Activated CD8-positive, alpha-beta T cell treated with anti-CD3 and anti-CD28 coated beads for 36 hours (primary cell): ENCODE results near the gene PPP6R1. TPM values are rescaled to one million over a fixed set of nuclear protein-coding genes. Genes with fewer than 3 reads are reported as not detected.
A peak's percentile ranks its signal among the peaks of the same experiment; 100 is the strongest.

ENCODE experiments used
- ATAC-seq: fragments of 200-7000 bp; cut with Tn5 transposase; one replicate; pipeline ENCODE4 v1.10.0; 2021; ENCODE audit warnings: mild to moderate bottlenecking, moderate library complexity
- CTCF ChIA-PET: fragments of 350-600 bp; sonication (Branson Sonifier 250); formaldehyde crosslinking; loops from one replicate; lab custom pipeline; 2021; ENCODE audit warnings: antibody characterized with exemption; lab: Charles Lee
- POLR2A ChIA-PET: fragments of 350-600 bp; sonication (Branson Sonifier 250); formaldehyde crosslinking; loops from one replicate; lab custom pipeline; 2021; ENCODE audit warnings: antibody characterized with exemption; lab: Charles Lee
- DNase-seq: peaks from one replicate; pipeline ENCODE4 v3.0.0-alpha.2; 2020
- H3K27ac Mint-ChIP-seq: one replicate; pipeline ENCODE4 v1.8.0; 2021; ENCODE audit warnings: mild to moderate bottlenecking, mixed read lengths
- H3K27me3 Mint-ChIP-seq: one replicate; pipeline ENCODE4 v1.8.0; 2021; ENCODE audit warnings: mixed read lengths
- H3K36me3 Mint-ChIP-seq: one replicate; pipeline ENCODE4 v1.8.0; 2021; ENCODE audit warnings: low read depth, mixed read lengths
- H3K4me1 Mint-ChIP-seq: one replicate; pipeline ENCODE4 v1.8.0; 2021; ENCODE audit warnings: low read depth, mixed read lengths
- H3K4me3 Mint-ChIP-seq: one replicate; pipeline ENCODE4 v1.8.0; 2021; ENCODE audit warnings: mild to moderate bottlenecking, moderate library complexity, mixed read lengths
- H3K9me3 Mint-ChIP-seq: one replicate; pipeline ENCODE4 v1.8.0; 2021; ENCODE audit warnings: mixed read lengths
- CTCF ChIP-seq: fragments of 200-600 bp; IDR thresholded peaks from one replicate; pipeline ENCODE4 v1.8.0; 2022; ENCODE audit warnings: antibody characterized with exemption, mild to moderate bottlenecking
- intact Hi-C: fragments of 100-400 bp; cut with micrococcal nuclease; formaldehyde crosslinking; loops from one replicate; pipeline ENCODE4 v1.10.0; 2022
- total RNA-seq, 2 experiments: library from RNA; stranded (reverse); gene quantifications; one replicate each; pipeline ENCODE4 v1.2.3, GENCODE V29; 2021

The PPP6R1 gene
- total RNA-seq, 2 experiments from 2014 or later: 197 to 207 TPM

GRCh38 chr19:55242517-55242916, 16.3 kb downstream of the PPP6R1 start:
- H3K27ac Mint-ChIP-seq: peak overlapping the region; percentile 14
- ATAC-seq (no peak), DNase-seq (no peak)
- POLR2A ChIA-PET: interaction anchor here (1.3 to 1.5 kb wide), 2 partner anchors 9 to 11 kb away, joined by 5 to 6 read pairs; no protein-coding TSS in a partner anchor
- CTCF ChIA-PET: interaction anchor here (0.7 kb wide), 1 partner anchor 8 kb away, joined by 3 read pairs; no protein-coding TSS in a partner anchor
- H3K27me3 Mint-ChIP-seq: no peaks in the 10 kb centered on the region
- peaks cover 37% of the 10 kb centered on the region for H3K36me3 Mint-ChIP-seq
- no peak for TF ChIP-seq CTCF
- no peaks in the 10 kb centered on the region for H3K4me1 Mint-ChIP-seq
- intact Hi-C loops: no loop called here
- no peak overlapping the region for H3K4me3 Mint-ChIP-seq
- no peaks in the 10 kb centered on the region for H3K9me3 Mint-ChIP-seq

GRCh38 chr19:55241935-55242464, 16.8 kb downstream of the PPP6R1 start:
- ATAC-seq: no peak
- TF ChIP-seq CTCF: no peak
- intact Hi-C loops: no loop called here
- no peak for DNase-seq
- Mint-ChIP-seq H3K4me3 (no peak overlapping the region), H3K27me3 (no peaks in the 10 kb centered on the region), H3K27ac (no peak overlapping the region), H3K36me3 (peaks cover 42% of the 10 kb centered on the region), H3K4me1 (no peaks in the 10 kb centered on the region), H3K9me3 (no peaks in the 10 kb centered on the region)
- ChIA-PET CTCF (no interaction called here), POLR2A (interaction anchor here (1.3 to 1.5 kb wide), 2 partner anchors 9 to 12 kb away, joined by 5 to 6 read pairs; no protein-coding TSS in a partner anchor)

- POLR2A ChIA-PET: interaction anchor here (1.0 to 1.5 kb wide), 3 partner anchors 10 to 28 kb away, joined by 3 to 6 read pairs (median 5); no protein-coding TSS in a partner anchor
Observed at GRCh38 chr19:55241143-55241934, 17.5 kb downstream of the PPP6R1 start.

GRCh38 chr19:55240713-55241020, 18.1 kb downstream of the PPP6R1 start:
- no peaks in the 10 kb centered on the region for H3K9me3 Mint-ChIP-seq
- no peak for TF ChIP-seq CTCF
- H3K4me3 Mint-ChIP-seq: no peak overlapping the region
- no peak overlapping the region for H3K27ac Mint-ChIP-seq
- DNase-seq (no peak), ATAC-seq (no peak)
- no peaks in the 10 kb centered on the region for H3K4me1 Mint-ChIP-seq
- POLR2A ChIA-PET: interaction anchor here (1.0 to 2.1 kb wide), 2 partner anchors 19 to 28 kb away, joined by 3 to 5 read pairs; no protein-coding TSS in a partner anchor
- no peaks in the 10 kb centered on the region for H3K27me3 Mint-ChIP-seq
- CTCF ChIA-PET: no interaction called here
- H3K36me3 Mint-ChIP-seq: peaks cover 48% of the 10 kb centered on the region
- intact Hi-C loops: no loop called here

More at GRCh38 chr19:55241143-55241934, 17.5 kb downstream of the PPP6R1 start:
- H3K9me3 Mint-ChIP-seq: no peaks in the 10 kb centered on the region
- no peak overlapping the region for H3K27ac Mint-ChIP-seq
- intact Hi-C loops: no loop called here
- no peaks in the 10 kb centered on the region for H3K27me3 Mint-ChIP-seq
- H3K36me3 Mint-ChIP-seq: peaks cover 48% of the 10 kb centered on the region
- CTCF ChIA-PET: no interaction called here
- ATAC-seq (no peak), DNase-seq (no peak)
- no peak overlapping the region for H3K4me3 Mint-ChIP-seq
- no peak for TF ChIP-seq CTCF
- H3K4me1 Mint-ChIP-seq: no peaks in the 10 kb centered on the region

GRCh38 chr19:55239004-55239403, 19.8 kb downstream of the PPP6R1 start:
- Mint-ChIP-seq H3K36me3 (peaks cover 53% of the 10 kb centered on the region), H3K4me3 (no peak overlapping the region), H3K27ac (no peak overlapping the region), H3K9me3 (no peaks in the 10 kb centered on the region), H3K4me1 (no peaks in the 10 kb centered on the region), H3K27me3 (no peaks in the 10 kb centered on the region)
- no peak for DNase-seq
- CTCF ChIA-PET: no interaction called here
- no peak for TF ChIP-seq CTCF
- no peak for ATAC-seq
- intact Hi-C loops: no loop called here
- POLR2A ChIA-PET: interaction anchor here (0.9 to 2.1 kb wide), 2 partner anchors 15 to 21 kb away, joined by 3 to 5 read pairs; no protein-coding TSS in a partner anchor
